ENCODE results near the gene SLC1A3. TPM values are rescaled to one million over a fixed set of nuclear protein-coding genes. Genes with fewer than 3 reads are reported as not detected.

SLC1A3 gene
- polyA plus RNA-seq, 3 donors: 2.4 to 3.5 (median 2.6) TPM

DNA sequence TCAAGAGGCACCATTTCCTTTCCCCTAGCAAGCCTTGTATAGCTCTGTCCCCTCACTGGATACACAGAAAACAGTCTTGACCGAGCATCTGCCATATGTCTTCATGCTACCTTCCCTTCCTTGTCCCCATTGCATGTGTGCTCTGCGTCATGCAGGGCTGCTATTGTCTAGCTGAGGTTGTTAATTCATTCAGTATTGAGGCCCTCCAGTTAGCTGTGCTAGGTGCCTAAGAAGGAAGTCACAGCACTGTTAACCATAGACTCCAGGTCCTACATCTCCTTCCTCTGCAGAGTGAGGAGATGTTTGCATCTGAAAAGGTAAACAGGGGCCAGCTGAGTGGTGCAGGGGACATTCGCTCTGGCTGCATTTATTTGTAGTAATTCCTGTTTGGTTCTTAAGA, 48.2 kb downstream of the SLC1A3 start:
- DNase-seq (ENCODE audit: low read depth in 3 of 3, low spot score in 2 of 3): no peak

DNA sequence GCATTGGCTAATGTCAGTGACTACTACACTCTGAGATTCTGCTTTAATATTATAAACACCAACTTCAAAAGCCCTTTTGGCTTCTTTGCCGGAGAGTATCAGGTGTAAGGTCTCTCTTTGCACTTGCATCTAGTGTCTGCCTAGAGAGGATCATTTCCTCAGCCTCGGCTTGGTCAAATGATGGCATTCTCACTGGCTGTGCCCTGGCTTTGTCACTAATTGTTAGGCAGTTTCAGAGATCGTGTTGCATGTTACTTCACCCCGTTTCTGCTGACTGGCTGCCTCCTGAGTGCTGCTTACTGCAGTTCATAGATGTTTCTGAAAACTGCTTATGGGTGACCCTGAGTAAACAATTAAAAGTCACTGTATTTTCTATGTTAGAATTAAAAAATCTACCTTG, 48.8 kb downstream of the SLC1A3 start:
- no peak for DNase-seq (ENCODE audit: low read depth in 3 of 3, low spot score in 2 of 3)

DNA sequence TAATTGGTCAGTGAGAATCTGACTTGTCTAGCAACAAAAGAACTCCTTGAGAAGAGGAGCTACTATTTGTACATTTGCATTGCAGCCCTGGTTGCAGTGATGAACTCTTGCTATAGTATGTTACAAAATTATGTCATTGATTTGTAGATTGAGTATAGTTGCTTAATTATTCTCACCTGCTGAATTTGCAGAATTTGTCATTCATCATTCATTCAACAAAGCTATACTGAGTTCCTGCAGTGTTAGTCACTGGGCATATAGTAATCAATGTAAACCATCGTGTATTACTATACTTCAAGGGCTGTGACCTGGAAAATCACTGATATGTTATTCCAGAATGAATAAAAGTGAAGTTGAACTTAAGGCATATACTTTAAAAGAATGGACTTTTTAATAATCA, 50.1 kb downstream of the SLC1A3 start:
- DNase-seq (ENCODE audit: low read depth in 3 of 3, low spot score in 2 of 3): no peak

DNA sequence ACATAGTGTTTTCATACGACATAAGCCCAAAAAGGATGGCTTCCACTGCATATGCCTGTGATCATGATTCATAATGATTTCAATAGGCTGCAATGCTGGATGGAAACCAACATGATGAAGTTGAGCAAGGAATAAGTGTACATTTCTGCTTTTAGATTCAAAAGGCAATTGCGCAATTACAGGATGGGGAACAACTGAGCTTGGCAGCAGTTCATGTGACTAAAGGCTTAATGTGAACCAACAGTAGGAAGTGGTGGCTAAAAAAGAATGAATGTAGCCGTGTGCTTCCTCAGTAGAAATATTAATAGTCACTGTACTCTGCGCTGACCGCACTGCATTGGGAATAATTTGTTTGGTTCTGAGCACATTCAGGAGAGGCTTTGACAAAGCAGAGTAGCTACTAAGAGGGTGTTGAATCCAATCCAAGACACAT, 51.2 kb downstream of the SLC1A3 start:
- no peak for DNase-seq (ENCODE audit: low read depth in 3 of 3, low spot score in 2 of 3)

DNA sequence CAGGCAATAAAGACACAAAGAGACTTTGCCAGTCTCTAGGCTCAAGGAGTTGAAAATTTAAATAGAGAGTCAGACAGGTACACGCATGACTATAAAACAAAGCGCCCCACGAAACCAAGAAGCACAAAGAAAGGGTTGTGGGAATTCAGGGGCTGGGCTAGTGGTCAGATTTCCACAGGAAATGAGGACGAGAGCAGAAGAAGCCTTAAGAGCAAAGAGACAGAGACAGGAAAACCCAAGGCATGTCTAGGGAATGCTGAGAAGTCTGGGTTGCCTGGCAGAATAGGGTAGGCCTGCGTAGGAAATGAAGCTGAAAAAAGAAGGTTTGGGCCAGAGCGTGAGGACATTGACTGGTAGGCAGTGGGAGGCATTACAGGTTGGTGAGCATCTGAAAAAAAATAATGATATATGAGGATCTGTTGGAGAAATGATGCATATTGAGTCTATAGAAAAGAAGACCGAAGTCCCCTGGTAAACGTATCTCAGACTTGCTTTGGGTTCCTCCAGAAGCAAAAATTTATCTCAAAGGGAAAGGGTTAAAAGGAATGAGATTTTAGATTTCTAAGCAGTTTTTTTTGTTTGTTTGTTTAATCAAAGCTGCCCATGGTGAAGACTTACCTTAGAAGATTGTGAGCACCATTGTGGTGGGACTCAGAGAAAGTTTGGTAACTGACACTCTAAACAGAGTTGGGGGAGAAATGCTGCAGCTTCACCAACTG, 51.8 kb downstream of the SLC1A3 start:
- DNase-seq (ENCODE audit: low read depth in 3 of 3, low spot score in 2 of 3): no peak

DNA sequence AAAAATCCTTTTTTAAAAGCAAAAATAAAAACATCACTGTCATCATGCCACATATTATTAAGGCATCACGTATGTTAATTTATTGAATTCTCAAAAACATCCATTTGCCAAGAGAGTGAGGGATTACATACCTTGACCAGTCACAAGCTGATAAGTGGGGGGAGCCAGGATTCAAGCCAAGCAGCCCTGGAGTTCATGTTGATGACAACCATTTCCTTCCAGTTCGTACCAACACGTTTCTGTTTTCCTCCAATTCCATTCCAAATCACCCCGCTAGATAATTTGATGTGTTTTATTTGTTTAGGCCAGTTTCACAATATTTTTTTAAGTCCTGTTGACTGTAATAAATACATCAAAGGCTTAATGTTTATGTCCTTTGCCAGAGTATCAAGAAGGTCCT, 53.0 kb downstream of the SLC1A3 start:
- DNase-seq (ENCODE audit: low read depth in 3 of 3, low spot score in 2 of 3): no peak

DNA sequence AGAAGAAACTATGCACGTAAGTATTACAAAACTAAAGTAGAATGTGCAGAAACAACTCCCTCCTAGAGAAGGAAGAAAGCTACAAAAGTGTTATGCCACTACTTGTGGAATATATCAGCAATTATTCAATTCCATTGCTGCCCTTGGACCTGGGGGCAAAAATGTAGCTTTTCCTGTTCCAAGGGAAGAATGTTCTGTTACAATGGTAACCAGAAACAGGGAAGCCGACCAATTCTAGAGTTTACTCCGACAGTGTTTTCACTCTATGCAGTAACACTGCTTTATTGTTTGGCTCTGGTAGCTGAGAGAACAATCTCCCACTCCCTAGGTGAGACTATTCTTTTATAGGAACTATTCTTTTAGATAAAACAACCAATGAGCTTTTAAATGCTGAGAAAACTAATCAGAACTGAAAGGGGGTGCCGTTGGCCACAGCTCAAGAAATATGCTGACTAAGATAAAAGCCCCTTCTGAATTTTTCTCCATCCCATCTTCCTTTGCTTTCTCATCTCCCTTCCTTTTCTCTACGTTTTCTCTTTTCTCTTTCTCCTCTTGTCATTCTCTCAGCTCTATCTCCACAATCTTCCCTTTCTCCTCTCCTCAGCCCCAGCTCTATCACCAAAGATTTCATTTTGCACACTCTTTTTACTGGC, 54.1 kb downstream of the SLC1A3 start:
- no peak for DNase-seq (ENCODE audit: low read depth in 3 of 3, low spot score in 2 of 3)

DNA sequence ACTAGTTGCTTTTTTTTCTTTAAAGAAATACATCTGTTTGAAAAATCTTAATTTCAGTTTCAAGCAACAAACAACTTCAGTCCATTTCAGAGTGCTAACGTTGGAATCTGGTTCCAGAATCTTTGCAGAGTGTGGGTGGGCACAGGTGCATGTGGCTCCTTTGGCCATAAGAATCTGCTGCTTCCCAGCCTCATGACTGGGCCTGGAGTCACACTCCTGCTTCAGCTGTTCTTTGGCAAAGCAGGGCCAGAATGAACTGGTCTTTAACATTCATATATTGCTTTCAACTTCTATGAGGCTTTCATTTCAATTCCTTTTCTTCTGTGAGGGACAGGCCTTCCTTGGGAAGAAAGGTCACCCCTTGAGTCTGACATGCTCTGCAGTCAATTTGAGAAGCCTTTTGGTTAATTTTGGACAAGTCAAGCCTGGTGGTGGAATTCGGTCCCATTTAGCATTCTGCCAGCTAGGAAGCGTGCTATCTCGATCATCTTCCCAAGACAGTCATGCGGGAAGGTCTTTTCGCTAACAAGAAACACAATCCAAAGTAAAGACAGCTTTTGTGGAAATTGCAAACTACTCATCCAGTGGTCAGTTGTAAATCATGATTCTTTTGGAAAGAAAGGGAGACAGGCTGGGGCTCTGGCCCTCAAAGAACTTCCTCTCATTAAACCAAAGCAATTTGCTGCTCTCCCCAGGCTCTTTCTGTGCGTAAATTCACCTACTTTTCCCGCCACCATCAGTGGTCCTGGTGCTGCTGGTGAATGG, 55.2 kb downstream of the SLC1A3 start:
- no peak for DNase-seq (ENCODE audit: low read depth in 3 of 3, low spot score in 2 of 3)

DNA sequence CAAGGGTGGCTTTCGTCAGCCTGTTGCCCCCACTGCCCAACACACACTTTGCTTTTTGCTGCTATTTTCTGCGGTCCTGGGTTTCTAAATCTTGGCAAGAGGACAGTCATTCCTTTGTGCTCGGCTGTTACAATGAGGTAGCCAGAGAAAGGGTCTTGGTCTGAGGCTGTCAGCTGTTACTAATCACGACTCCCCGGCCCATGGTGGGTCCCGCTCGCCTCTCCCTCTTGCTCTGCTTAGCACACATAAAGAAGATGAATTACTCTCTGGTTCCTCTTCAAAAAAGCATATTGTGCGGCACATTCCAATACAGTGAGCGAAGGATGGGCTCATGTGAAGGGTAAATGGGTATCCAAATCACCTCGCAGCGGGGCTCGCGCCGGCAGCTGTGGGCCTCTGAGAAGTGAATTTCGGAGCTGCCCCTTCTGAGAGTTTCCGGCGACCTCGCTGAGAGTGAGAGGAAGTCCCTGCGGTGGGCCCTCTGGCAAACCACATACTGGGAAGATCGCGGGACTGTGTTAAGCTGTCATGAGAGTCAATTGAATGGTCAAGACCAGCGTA, 56.0 kb downstream of the SLC1A3 start:
- no peak for DNase-seq (ENCODE audit: low read depth in 3 of 3, low spot score in 2 of 3)

DNA sequence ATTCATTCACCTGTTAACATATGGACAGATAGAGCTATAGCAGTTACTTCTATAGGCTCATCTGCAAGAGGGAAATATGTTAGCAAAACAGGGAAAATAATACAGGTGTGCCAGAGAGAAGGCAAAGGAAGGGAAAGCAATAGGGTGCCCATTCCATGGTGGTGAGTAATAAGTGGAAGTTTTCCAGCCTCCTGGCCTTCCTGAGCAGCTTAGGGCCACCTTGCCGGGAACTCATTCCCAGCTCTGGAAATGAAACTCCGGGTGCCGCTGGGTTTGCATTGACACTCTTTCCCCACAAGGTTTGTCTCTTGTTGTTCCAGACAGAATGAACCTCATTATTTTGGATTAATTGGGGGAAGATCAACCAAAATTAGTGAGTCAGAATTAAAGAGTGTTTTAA, 58.4 kb downstream of the SLC1A3 start:
- no peak for DNase-seq (ENCODE audit: low read depth in 3 of 3, low spot score in 2 of 3)

DNA sequence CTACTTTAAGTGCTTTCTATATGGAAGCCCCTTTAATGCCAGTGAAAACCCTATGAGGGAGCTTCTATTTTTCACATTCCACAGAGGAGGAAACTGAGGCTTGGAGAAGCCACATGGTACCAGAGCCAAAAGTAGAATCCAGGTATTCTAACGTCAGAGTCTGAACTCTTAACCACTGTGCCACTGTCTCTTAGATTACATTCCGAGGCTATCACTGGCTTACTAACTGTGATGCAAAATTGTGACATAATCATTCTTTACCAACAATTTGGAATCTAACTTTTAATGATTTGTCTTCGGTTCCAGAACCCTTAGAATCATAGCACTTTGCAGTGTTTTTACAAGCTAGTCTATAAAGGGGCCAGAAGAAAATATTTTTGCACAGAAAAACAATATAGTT, 59.2 kb downstream of the SLC1A3 start:
- no peak for DNase-seq (ENCODE audit: low read depth in 3 of 3, low spot score in 2 of 3)

DNA sequence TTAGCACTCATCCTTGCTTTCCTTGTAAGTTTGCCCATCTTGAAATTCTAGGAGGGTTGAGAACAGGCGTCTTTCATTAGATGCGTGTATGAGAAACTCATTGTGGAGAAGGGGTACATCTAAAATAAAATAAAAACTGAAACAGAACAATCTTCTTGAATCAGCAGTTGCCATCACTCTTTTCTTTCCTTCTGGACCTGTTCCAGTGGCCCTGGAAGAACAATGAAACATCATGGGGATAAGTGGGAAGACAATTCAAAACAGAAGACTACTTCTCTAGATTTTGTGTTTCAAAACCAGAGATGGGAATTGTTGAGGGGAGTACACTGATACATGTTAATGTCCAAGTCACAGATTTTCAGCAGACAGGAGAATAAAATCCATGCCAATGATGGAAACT, 59.9 kb downstream of the SLC1A3 start:
- DNase-seq (ENCODE audit: low read depth in 3 of 3, low spot score in 2 of 3): no peak

DNA sequence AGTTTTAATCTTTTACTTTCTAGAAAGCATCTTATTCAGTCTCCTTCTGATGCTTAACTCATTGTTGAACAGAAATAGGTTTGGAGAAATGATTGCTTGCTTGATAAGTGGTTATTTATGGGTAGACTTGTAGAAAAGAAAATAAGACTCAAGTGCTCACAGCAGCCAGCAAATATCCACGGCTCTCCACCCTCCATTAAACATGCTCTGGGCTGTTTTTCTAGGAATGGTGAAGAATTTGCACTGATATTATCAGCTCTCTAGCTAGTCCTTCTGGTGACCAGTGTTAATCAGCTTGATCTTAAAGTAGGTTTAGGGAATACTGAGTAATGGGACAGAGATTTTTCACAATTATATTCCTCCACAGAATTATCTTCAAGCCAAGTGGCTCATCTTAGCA, 60.6 kb downstream of the SLC1A3 start:
- DNase-seq (ENCODE audit: low read depth in 3 of 3, low spot score in 2 of 3): no peak

DNA sequence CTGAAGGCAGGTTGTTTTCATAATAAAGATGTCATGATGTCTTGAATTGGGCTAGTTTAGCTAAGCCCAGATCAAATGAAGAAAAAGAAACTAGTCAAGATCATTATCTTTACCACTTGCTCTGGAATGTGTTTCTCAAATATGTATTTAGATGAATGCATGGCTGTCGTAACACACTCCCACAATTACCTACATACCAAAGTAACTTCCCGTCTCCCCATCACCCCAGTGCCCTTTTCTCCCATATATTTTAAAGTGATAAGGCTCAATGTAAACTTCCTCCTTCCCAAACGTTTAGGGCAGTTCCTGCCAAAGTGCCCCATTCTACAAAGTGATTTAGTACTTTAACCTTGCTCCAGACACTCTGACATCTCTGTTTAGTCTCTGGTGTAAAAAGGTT, 61.4 kb downstream of the SLC1A3 start:
- no peak for DNase-seq (ENCODE audit: low read depth in 3 of 3, low spot score in 2 of 3)

DNA sequence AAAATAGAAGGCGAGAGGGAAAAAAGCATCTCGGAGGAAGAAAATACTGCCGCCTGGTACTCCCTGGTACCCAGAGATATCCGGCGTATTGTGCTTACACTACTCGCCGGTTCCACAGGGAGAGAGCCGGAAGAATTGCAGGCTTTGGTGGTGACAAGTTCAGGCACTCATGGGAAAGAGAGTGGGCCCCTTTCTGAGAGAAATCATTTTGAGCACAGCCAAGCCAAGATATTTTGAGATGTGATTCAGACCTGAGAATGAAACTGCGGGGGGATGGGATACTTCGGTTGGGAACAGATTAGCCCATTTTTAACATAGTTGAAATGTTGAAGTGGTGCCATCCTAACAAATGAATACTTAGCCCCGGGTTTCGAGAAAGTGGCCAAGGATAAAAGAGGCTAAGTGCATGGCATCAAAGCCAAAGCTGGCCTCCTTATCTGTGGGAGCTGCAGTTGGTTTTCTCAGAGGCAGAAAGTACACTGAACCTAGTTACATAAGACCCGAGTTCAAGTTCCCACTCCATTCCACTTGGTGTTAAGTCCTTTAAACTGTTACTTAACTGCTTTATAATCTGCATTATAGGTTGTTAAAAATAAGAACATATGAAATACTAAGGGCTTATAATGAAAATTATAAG, 62.7 kb downstream of the SLC1A3 start:
- no peak for DNase-seq (ENCODE audit: low read depth in 3 of 3, low spot score in 2 of 3)

DNA sequence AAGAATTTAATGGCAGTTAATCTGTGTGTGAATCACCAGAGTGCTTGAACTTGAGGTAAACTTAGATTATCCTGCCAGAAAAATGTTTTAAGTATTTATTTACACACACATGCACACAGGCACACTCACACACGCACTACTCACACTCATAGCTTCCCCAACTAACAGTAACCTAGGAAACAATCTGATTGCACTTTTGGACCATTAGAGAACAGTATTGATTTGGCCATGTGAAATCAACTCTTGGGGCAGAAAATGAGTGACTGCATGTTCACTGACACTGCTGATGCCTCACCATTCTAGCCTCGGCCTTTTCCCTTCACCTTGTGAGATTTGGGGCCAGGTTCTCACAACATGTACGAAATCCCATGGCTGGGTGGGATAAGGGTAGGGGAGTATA, 64.1 kb downstream of the SLC1A3 start:
- DNase-seq (ENCODE audit: low read depth in 3 of 3, low spot score in 2 of 3): no peak

DNA sequence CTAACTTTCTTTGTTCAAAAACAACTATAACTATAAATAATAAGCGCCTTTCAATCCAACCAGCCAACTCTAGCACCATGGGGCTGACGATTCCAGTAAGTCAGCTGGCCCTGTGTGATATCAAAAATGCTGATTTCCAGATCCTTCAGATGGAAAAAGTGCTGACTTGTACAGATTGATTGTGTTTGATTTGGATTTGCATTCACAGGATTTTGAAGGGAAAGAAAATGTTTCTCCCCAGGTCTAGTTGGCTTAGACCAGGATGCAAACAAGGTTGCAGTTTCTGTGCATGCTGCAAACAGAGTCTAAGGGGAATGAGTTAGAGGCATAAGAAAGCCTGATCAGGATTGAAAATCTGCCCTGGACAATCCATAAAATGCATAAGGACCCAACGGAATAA, 68.9 kb downstream of the SLC1A3 start:
- DNase-seq (ENCODE audit: low read depth in 3 of 3, low spot score in 2 of 3): no peak

DNA sequence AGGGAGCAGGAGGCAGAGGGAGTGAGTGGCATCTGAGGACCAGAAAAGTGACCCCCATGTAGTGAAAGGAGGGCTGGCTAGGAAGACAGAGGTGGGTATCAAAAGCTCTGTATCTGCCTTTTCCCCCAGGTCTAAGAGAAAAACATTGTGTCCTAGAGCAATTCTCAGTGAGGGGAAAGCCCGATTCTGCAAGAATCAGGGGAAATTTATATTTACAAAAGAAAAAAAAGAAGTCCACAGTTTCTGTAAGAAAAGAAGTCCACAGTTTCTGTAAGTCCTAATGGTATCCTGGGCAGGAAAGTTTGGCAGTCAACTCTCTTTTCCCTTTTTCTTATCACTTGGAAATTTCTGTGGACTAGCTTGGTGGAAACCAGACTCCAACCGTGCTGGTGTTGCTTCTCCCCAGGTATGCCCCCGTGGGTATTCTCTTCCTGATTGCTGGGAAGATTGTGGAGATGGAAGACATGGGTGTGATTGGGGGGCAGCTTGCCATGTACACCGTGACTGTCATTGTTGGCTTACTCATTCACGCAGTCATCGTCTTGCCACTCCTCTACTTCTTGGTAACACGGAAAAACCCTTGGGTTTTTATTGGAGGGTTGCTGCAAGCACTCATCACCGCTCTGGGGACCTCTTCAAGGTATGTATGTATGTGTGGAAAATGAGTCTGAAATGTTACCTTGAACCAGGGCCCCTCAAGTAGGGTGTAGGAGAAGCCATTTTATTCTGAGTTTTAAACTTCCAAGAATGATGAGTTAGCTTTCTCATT, 73.0 kb downstream of the SLC1A3 start:
- DNase-seq (ENCODE audit: low read depth in 3 of 3, low spot score in 2 of 3): no peak

DNA sequence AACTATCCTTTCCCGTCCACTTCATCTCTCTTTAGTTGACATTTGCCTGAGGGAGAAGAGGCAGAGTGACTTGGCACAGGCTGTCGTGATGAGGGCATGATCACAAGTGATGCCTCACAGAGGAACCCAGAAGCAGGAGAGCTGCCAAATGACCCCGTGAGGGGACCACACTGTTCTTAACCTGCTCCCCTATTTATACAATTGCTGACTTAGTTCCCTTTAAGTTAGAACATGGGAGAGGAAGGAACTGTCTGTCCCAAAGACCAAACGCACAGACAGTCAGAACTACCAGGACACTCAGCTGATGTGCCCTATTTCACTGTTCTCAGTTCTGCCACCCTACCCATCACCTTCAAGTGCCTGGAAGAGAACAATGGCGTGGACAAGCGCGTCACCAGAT, 73.7 kb downstream of the SLC1A3 start:
- DNase-seq (ENCODE audit: low read depth in 3 of 3, low spot score in 2 of 3): no peak

DNA sequence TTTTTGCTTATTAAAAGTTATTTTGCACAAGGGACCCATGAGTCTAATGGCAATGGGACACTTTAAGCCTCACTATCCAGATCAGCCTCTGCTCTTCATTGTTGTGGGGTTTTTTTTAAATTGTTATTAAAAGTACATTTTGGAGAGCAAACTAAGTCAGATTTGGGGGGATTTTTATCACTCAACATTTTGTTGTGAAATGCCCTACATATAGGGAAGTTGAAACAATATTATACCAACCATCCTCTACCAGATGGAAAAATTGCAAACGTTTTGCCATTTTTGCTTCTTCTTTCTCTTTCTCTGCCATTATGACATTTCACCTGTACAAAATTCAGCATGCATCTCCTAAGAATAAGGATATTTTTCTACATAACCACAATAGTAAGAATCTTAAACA, 75.3 kb downstream of the SLC1A3 start:
- DNase-seq (ENCODE audit: low read depth in 3 of 3, low spot score in 2 of 3): no peak

Data from right renal cortex interstitium (tissue), 3 donors.